GM21528 (cell line): Measurements from ENCODE around the gene PKP2.

ENCODE experiments used
- ATAC-seq: cut with Tn5 transposase; IDR thresholded peaks from one replicate; pipeline ENCODE4 v1.9.1; 2021; ENCODE audit warnings: mild to moderate bottlenecking, moderate library complexity; ENCODE audit not compliant: unreplicated experiment, low FRiP score

Gene PKP2

GRCh38 chr12:32821710-32822109 lies 74.9 kb downstream of the PKP2 start:
- no peak for ATAC-seq

GRCh38 chr12:32821293-32821692 lies 75.3 kb downstream of the PKP2 start:
- ATAC-seq: no peak

- no peak for ATAC-seq
These were observed 76.1 kb downstream of the PKP2 start for GRCh38 chr12:32820376-32820931.

DNA sequence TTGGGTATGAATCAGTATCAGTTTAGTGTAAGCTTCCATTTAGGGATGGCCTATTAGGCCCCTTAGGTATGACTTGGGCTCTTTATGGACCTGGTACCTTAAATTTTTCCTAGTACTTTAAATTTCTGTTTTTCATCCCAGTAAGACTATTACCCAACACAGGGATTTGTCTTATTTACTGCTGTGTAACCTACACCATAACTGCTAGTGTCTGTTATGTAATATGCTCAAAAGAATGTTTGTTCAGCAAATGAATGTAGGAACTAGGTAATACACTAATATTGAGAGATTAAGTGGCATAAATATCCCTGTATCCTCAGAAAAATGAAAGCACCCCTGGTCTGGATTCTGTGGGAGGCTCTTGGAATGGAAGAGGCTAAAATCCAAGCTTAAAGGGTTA lies 77.2 kb downstream of the PKP2 start:
- ATAC-seq: no peak

GRCh38 chr12:32811686-32812392 lies 84.7 kb downstream of the PKP2 start:
- ATAC-seq: no peak

DNA sequence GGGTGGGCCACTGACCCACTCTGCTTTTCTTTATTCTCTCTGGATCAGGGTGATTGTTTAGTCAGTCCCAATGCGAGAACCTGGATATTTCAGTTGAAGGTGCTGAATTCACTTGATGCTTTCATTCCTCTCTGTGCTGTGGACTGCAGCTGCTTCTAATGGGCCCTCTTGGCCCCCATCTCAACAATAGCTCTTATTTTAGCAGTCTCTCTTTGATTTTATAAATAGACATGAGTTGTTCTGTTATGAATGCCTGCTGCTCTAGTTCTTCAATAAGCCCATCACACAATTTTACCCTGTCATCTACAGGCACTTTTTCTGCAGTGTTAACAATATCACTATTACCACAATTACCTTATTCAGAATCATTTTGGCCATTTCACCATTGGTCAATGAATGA lies 86.7 kb downstream of the PKP2 start:
- ATAC-seq: no peak

- ATAC-seq: no peak
These were observed 87.4 kb downstream of the PKP2 start for GRCh38 chr12:32809196-32809595.

GRCh38 chr12:32804301-32804700 lies 92.3 kb downstream of the PKP2 start:
- ATAC-seq: no peak

DNA sequence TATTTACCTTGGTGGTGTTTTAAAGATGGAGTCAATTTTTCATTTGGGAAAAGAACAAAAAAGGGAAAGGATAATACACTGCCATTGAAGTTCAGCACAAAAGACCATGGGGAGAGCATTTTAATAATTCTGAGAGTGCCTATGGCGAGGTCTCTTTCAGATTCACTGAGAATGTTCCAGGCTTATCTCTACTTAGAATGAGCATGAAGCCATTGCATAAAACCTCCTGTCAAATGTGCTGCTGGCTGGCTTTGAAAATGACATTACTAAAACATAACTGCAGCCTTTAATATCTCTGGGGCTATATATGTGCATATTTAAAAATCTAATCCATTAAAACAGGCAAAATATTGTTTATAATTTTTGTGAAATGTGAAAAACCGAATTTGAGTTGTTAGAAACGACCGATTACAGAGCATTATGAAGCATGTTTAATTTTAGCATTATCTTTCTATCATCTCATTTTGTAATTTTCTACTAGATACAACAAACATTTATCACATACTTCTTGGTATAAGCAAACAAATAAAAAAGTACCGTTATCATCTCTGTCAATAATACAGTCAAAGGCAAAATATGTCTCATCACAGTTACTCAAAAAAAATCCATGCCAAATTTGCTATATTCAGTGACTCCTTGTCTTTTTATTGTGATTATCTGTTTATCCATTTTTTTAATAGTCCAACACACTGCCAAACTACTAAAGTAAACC lies 95.2 kb downstream of the PKP2 start:
- ATAC-seq: no peak

DNA sequence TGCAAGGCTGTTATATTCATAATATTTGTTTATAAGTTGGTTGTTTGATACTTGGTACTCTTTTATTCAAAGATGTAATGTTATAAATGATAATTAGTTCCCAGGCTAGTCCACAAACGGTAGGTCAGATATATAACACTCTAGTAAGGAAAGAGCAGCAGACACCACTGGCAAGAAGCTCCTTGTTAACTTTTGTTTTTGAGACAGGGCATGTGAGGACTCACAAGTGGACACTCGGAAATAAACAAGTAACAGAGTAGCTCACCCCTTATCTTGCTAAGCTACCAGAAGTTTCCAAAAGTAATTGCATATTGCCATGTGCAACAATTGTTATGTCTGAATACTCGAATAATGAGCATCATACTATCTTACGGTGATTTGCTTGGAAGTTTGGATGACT lies 102.3 kb downstream of the PKP2 start:
- no peak for ATAC-seq

DNA sequence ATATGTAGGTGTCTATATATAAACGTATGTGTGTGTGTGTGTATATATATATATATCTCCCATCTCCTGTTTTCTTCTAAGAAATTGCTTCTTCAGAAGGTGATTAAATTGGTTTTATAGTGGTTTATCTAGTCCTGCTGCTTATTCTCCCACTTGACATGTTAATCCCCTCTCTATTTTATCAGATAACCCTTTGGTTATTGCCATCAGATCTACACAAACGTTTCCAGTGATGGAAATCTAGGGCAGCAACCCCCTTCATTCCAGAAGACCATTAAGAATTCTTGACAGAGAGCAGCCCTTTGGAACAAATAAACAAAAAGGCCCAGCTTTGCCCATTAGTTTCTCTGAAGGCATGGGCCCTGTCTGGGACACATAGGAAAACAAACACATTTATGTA lies 106.7 kb downstream of the PKP2 start:
- ATAC-seq: no peak

DNA sequence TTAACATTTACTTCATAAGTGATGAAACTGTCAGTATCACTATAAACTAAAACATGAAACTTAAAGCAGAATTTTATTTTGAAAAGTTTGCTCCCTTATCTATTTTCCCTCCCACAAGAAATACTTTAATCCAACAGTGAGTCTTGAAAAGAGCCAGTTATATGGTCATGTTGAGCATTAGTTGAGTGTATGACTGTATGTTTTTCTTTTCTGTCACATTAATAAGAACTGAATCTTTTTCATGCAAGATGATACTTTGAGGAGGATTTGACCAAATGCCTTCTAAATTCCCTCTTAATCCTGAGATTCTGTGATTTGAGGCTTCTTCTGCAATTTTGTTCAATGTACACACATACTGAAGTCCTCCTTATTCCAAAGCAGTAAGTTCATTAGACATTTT lies 107.1 kb downstream of the PKP2 start:
- ATAC-seq: no peak

DNA sequence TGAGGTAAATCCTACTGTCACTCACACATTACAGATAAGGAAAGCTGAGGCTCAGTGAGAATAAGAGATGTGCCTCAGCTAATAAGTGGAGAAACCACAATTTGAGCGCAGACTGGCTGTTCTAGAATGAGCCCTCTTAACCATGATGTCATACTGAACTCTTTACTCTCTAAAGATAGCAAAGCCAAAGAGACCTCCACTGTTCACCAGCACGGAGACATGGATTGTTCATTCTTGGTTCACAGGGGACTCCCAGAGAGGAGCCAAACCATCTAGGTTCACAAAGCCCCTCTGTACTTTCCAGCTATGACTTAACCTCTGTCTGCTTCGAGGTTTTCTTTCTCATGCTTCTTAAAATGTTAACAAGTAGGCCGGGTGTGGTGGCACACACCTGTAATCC lies 108.2 kb downstream of the PKP2 start:
- no peak for ATAC-seq

DNA sequence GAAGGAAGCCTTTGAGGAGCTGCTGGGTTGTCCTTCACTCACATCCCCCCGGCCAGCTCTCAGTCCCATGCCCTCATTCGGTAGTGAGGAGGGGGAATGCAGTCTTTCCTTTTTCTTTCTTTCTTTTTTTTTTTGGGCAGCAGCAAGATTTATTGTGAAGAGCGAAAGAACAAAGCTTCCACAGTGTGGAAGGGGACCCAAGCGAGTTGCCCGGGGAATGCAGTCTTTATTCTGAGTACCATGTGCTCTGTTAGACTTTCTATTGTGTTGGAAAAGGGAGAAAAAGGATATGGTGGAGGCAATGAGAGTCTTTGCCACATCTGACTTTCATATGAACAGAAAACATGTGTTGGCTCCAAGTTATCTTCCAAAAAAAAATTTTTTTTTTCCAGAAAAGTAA lies 111.0 kb downstream of the PKP2 start:
- ATAC-seq: no peak

DNA sequence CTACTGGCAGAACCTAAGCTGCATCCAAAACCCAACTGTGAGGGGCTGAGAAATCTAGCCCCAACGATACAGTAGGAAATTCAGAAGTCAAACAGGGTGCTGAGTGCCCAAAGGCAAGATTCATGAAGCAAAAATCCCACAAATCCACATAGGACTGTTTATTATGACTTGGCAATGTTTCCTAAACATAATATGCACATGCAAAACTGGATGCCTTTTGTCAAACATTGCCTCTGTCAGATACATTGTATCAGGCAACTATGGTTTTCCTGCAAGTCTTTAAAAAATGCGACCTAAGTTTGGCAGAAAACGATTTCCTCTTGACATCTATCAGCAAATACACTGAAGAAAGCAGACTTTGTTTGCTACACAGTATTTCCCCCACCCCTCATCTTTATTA lies 113.5 kb downstream of the PKP2 start:
- ATAC-seq: no peak

- ATAC-seq: no peak
These were observed 116.5 kb downstream of the PKP2 start for GRCh38 chr12:32780071-32780470.

DNA sequence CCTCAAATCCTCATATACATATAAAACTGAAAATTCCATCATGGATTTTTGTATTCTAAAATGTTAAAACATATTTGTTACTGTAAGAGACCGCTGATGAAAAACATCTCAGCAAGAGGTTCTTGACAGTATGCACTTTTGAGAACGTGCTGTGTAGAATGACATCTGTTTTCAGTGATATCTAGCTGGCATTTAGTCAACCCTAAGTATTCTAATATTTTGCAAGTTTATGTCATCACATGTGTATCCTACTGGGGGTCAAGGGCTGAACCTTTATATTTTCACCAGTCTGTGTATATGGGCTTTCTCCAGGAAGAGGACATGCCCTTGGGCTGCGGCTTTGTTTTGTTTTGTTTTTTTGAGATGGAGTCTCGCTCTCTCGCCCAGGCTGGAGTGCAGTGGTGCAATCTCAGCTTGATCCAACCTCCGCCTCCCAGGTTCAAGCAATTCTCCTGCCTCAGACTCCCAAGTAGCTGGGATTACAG lies 118.8 kb downstream of the PKP2 start:
- no peak for ATAC-seq

- ATAC-seq: no peak
These were observed 119.4 kb downstream of the PKP2 start for GRCh38 chr12:32777159-32777558.

- ATAC-seq: no peak
These were observed 120.3 kb downstream of the PKP2 start for GRCh38 chr12:32776258-32776657.

DNA sequence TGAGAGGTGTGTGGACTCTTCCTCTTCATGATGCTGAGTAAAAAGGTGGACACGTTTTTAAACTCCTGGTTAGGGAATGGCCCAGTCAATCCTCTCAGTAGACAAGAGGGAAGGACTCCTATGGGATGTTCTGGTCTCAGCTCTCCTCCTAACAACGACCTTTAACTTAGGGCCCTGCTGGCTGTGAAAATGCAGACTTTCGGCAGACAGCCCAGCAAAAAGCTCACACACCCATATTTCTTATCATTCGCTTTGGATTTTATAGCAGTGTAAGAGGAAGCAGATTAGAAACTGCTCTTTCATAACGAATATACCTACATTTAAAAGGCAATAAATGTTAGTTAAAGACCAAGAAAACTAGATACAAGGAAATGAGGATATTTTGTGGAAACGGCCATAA lies 122.9 kb downstream of the PKP2 start:
- no peak for ATAC-seq

DNA sequence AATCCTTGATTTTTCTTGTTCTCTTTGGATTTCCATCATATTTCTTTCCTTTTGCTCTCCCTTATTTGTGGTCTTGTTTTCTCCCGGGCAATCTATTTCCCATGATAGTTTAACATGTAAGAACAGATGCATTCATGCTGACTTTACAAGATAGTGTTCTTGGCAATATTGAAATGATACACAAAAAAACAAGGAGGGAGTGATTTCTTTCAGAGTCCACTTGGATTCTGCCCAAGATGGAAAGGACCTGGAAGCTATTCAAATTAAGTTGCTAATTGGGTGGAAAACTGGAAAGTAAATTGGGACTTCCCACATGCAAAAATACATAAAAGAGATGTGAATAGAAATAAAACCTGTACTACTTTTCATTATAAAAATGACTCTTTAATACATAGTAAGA lies 126.4 kb downstream of the PKP2 start:
- no peak for ATAC-seq

DNA sequence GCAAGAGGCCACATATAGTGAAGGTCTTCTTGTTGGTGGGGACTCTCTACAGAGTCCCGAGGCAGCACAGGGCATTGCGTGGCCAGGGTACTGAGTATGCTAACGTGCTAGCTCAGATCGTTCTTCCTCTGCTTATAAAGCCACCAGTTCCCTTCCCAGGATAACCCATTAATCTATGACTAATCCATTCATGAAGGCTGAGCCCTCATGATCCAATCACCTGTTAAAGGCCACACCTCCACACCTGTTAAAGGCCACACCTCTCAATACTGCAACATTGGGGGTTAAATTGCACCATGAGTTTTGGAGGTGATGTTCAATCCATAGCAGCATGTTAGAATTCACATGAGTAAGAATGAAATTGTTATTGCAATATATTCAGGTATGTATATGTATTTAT lies 128.1 kb downstream of the PKP2 start:
- no peak for ATAC-seq
